HG03159 (cell line): ENCODE results near the gene BTNL9.
"Not testable (repeated sequence)": the region's sequence is repeated elsewhere in the genome, so short reads cannot be mapped to it uniquely, and the experiment has no call there.

ENCODE experiments used
- ATAC-seq: cut with Tn5 transposase; IDR thresholded peaks from one replicate; pipeline ENCODE4 v1.9.1; 2021; ENCODE audit warnings: mild to moderate bottlenecking, moderate library complexity; ENCODE audit not compliant: unreplicated experiment

Gene BTNL9

DNA sequence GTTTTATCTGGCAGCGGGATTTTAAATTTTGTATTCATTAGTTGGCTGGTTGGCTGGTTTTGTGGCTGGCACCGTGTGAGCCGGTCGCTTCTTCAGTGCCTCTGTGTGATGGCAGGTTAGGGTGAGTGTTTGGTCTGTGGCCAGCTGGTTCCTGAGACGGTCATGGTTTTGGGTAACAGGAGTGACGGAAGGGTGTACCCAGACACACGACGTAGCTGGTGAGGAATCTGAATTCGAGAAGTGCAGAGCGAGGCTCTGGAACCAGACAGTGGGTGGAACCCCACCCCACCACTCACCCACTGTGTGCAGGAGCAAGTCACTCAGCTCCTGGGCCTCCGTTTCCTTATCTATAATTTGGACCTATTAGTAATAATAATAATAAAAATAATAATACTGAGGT lies 2.7 kb downstream of the BTNL9 start:
- ATAC-seq, result no peak

- no peak for ATAC-seq
Measured at GRCh38 chr5:181043285-181044092, 3.4 kb downstream of the BTNL9 start.

DNA sequence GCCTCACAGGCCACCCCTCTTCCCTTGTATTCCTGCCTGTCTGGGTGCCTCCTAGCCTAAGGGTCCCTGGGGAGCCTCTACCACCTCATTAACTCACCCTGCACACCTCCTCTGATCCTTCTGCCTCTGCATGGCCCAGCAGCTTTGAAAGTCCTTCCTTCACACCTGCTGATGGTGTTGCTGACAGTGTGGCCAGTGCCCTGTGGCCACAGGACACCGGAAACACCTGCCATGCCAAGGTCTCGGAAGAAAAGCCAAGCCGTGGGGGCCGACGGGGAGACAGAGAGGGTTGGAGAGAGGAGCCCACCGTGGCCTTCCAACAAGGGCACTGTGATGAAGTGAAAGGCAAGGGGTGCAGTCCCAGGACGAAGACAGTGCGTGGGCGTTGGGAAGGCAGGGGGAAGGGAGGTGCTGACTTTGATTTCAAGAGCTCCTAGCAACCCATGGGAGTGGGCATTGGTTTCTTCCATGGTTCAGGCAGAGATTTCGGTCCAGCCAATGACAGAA lies 4.1 kb downstream of the BTNL9 start:
- no peak for ATAC-seq

GRCh38 chr5:181044662-181045305 lies 4.7 kb downstream of the BTNL9 start:
- no peak for ATAC-seq

DNA sequence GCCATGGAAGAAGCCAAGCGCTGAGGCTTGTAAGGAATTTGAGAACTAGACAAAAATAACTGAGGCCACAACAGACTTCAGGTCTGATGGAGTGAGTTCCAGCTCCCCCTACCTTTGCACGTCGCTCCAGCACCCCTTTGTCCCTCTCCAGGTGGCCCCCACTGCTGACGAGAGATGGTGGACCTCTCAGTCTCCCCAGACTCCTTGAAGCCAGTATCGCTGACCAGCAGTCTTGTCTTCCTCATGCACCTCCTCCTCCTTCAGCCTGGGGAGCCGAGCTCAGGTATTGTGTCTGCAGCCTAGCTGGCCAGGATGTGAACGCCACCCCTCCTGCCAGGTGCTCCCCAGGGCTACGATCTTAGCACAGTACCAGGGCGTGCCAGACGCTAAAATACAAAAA lies 5.2 kb downstream of the BTNL9 start:
- ATAC-seq, result no peak

DNA sequence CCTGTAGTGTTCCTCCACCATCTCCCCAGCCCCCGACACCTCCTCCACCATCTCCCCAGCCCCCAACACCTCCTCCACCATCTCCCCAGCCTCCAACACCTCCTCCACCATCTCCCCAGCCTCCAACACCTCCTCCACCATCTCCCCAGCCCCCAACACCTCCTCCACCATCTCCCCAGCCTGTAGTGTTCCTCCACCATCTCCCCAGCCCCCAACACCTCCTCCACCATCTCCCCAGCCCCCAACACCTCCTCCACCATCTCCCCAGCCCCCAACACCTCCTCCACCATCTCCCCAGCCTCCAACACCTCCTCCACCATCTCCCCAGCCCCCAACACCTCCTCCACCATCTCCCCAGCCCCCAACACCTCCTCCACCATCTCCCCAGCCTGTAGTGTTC lies 5.8 kb downstream of the BTNL9 start:
- ATAC-seq, result not testable (repeated sequence)

DNA sequence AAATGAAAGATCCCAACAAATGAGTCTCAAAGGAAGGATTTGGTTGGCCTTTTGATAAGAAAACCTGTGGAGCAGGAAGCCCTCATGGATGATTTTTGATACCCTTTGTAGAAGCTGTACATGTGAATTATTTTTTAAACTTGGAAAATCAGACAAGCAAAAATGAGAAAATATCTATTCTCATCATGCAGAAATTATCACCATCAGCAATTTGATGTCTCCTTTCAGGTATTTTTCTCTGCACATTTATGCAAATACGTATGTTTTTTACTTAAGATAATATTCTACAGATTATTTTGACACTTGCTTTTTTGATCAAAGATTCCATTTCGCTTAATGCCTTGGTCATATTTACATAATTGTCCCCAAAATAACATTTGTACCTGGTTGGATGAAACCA lies 7.2 kb downstream of the BTNL9 start:
- no peak for ATAC-seq

DNA sequence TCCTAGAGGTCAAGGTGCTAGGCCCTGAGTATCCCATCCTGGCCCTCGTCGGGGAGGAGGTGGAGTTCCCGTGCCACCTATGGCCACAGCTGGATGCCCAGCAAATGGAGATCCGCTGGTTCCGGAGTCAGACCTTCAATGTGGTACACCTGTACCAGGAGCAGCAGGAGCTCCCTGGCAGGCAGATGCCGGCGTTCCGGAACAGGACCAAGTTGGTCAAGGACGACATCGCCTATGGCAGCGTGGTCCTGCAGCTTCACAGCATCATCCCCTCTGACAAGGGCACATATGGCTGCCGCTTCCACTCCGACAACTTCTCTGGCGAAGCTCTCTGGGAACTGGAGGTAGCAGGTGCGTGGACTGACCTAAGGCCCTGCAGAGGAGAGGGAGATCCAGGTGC lies 7.9 kb downstream of the BTNL9 start:
- no peak for ATAC-seq

GRCh38 chr5:181050016-181050415 lies 9.9 kb downstream of the BTNL9 start:
- ATAC-seq, result no peak

GRCh38 chr5:181051841-181052671 lies 12.0 kb downstream of the BTNL9 start:
- no peak for ATAC-seq

DNA sequence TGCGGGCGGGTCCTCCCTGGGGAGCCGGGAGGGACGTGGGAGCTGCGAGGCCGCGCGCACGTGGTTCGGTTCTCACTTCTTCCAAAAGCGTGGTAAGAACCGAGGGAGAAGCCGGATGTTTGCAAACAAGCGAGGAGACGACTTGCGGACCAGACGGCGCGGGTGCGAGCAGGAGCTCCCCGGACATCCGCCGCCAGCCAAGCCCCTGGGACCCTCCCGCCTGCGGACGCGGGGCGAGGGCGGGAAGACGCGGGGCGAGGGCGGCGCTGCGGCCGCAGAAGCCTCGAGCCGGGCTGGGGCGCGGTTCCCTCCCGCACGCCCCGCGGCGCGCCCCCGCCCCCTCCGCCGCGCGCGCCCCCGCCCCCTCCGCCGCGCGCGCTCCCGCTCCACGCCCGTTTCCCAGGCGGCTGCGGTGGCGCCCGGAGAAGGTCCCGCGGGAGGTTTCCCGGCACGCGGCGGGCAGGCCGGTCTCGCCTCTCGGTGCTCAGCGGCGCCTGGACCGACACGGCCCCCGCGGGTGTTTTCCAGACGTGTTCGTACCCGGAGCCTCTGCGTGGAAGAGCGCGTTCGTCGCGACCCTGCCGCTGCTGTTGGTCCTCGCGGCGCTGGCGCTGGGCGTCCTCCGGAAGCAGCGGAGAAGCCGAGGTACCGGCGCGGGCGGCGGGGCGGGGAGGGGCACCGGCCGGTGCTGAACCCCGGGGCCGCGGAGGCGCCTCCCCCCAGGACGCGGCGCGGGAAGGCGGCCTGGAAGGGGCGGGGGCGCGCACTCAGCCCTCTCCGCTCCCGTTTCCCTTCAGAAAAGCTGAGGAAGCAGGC lies 12.8 kb downstream of the BTNL9 start:
- no peak for ATAC-seq

- no peak for ATAC-seq
Measured at GRCh38 chr5:181053488-181054121, 13.5 kb downstream of the BTNL9 start.

- ATAC-seq, result no peak
Measured at GRCh38 chr5:181054138-181054537, 14.1 kb downstream of the BTNL9 start.

- no peak for ATAC-seq
Measured at GRCh38 chr5:181054871-181055459, 14.9 kb downstream of the BTNL9 start.

DNA sequence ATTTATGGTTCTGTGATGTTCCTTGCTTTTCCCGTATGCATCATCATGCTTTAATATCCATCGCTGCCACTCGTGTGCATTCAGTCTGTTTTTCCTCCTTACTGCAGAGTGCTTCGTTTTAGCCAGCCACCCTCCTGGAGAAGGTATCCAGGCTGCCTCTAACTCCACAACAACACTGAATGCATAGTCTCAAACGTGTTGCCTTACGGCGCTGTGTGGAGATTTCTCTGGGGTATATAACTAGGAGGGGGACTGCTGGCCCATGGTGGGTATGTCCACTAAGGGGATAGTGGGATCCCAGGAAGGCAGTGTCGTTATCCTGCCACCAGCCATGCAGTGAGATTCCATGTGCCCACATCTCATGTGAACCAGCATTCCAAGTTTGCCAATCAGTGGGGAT lies 16.4 kb downstream of the BTNL9 start:
- no peak for ATAC-seq

- no peak for ATAC-seq
Measured at GRCh38 chr5:181058321-181058720, 18.3 kb downstream of the BTNL9 start.

DNA sequence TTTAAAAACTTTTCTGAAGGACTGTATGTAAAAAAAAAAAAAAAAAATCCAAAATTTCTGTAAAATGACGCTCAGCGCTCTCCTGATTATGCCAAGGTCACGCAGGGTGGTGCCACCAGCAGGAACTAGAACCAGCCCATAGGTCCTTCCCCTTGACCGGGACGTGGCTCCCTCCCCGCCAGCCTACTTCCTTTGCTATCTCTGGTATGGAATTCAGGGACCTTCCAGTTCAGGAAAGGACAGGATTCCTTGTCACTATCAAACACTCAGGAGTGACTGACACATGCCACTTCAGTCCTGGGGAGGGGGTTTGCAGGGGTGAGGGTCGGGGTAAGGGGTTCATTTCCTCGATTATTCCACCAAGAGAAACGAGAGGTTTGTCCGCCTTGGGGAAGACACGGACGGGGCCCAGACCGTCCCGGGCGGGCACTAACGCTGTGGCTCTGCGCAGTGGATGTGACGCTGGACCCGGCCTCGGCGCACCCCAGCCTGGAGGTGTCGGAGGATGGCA lies 18.8 kb downstream of the BTNL9 start:
- ATAC-seq, result no peak

- no peak for ATAC-seq
Measured at GRCh38 chr5:181059297-181060230, 19.5 kb downstream of the BTNL9 start.

DNA sequence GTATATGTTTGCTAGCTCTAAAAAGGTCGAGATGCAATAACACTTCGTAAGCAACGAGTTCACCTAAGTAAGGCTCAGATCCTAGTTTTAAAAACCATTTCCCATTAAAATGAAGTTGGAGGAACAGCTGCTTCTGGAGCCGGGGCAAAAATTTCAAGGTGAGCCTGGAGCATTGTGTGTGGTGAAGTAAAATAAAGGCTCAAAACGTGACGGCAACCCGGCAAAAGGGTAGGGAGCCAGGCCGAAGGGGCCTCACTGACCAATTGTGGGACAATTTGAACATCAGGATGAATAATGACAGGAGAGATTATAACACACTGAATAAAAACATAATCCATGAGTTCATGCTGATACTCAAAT lies 20.1 kb downstream of the BTNL9 start:
- ATAC-seq, result no peak
